Measurements from ENCODE around the gene FGFR2.

Gene FGFR2

DNA sequence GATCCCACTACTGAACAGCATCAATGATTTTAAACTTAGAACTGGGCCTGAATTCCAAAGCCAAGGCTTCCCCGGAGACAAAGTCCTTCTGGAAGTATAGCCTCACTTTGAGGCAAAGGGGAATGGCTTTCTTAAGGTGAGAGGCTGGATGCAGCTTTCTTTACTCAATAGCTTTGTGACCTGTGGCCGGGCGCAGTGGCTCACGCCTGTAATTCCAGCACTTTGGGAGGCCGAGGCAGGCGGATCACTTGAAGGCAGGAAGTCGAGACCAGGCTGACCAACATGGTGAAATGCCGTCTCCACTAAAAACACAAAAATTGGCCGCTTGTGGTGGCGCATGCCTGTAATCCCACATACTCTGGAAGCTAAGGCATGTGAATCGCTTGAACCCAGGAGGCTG is 3.2 kb upstream of the FGFR2 start:
- H3K36me3 ChIP-seq (replicated peaks), result no peaks in the 10 kb centered on the region
- H3K4me3 ChIP-seq (ENCODE audit: low read depth, low read length), result no peak overlapping the region
- in situ Hi-C loops (cut with HindIII; ENCODE audit: low pct_ligation_motif_present, low sequenced_read_pairs), result no loop called here
- peaks cover 19% of the 10 kb centered on the region for H3K27me3 ChIP-seq (replicated peaks)
- no peak for DNase-seq
- no peak overlapping the region for H3K27ac ChIP-seq
- TF ChIP-seq CTCF (IDR thresholded peaks at IDR 0.05; ENCODE audit: low read depth, low read length, missing control alignments), result no peak

- no peak for DNase-seq
- H3K36me3 ChIP-seq (replicated peaks), result no peaks in the 10 kb centered on the region
- no peak overlapping the region for H3K27ac ChIP-seq
- TF ChIP-seq CTCF (IDR thresholded peaks at IDR 0.05; ENCODE audit: low read depth, low read length, missing control alignments), result no peak
- H3K27me3 ChIP-seq (replicated peaks), result peaks cover 26% of the 10 kb centered on the region
- in situ Hi-C loops (cut with HindIII; ENCODE audit: low pct_ligation_motif_present, low sequenced_read_pairs), result no loop called here
- no peak overlapping the region for H3K4me3 ChIP-seq (ENCODE audit: low read depth, low read length)
Measured at GRCh38 chr10:121600611-121601010, 2.4 kb upstream of the FGFR2 start.

- no peak overlapping the region for H3K4me3 ChIP-seq (ENCODE audit: low read depth, low read length)
- peaks cover 26% of the 10 kb centered on the region for H3K27me3 ChIP-seq (replicated peaks)
- in situ Hi-C loops (cut with HindIII; ENCODE audit: low pct_ligation_motif_present, low sequenced_read_pairs), result no loop called here
- no peak overlapping the region for H3K27ac ChIP-seq
- no peaks in the 10 kb centered on the region for H3K36me3 ChIP-seq (replicated peaks)
- TF ChIP-seq CTCF (IDR thresholded peaks at IDR 0.05; ENCODE audit: low read depth, low read length, missing control alignments), result no peak
- DNase-seq, result no peak
Measured at GRCh38 chr10:121599947-121600346, 1.7 kb upstream of the FGFR2 start.

GRCh38 chr10:121597504-121598262 is 561 bp downstream of the FGFR2 start:
- Histone ChIP-seq H3K27ac (no peak overlapping the region), H3K4me3 (ENCODE audit: low read depth, low read length) (peak overlapping the region; percentile 2), H3K36me3 (replicated peaks) (no peaks in the 10 kb centered on the region), H3K27me3 (replicated peaks) (peaks cover 26% of the 10 kb centered on the region)
- no peak for DNase-seq
- no peak for TF ChIP-seq CTCF (IDR thresholded peaks at IDR 0.05; ENCODE audit: low read depth, low read length, missing control alignments)
- in situ Hi-C loops (cut with HindIII; ENCODE audit: low pct_ligation_motif_present, low sequenced_read_pairs), result no loop called here

GRCh38 chr10:121596689-121597503 is 1.3 kb downstream of the FGFR2 start:
- no peak for TF ChIP-seq CTCF (IDR thresholded peaks at IDR 0.05; ENCODE audit: low read depth, low read length, missing control alignments)
- no peak for DNase-seq
- Histone ChIP-seq H3K27me3 (replicated peaks) (peaks cover 26% of the 10 kb centered on the region), H3K4me3 (ENCODE audit: low read depth, low read length) (no peak overlapping the region), H3K27ac (no peak overlapping the region), H3K36me3 (replicated peaks) (no peaks in the 10 kb centered on the region)
- in situ Hi-C loops (cut with HindIII; ENCODE audit: low pct_ligation_motif_present, low sequenced_read_pairs), result no loop called here
